Measurements from ENCODE around the gene TPST1. TPM values are rescaled to one million over a fixed set of nuclear protein-coding genes. Genes with fewer than 3 reads are reported as not detected.
A peak's percentile ranks its signal among the peaks of the same experiment; 100 is the strongest.

The TPST1 gene
- polyA plus RNA-seq, 2 donors = 4.4 to 5.9 TPM

DNA sequence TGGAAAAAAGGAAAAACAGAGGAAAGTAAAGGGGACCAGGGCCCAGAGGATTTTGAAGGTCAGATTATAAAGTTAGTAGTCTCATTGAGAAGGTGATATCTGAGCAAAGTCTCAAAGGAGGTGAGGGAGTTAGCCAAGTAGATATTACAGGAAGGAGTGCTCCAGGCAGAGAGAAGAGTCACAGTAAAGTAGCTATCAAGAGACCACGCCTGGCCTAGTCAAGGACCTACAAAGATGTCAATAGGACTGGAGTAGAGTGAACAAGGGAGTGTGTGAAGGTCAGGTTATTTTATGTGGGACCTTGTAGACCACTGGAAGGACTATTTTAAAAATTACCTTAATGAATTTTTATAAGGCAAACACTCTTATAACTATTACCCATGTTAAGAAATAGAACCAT lies 64.8 kb downstream of the TPST1 start:
- H3K27ac ChIP-seq (ENCODE audit: low read depth in 2 of 2, low read length in 1 of 2) = no peak overlapping the region
- no peak overlapping the region for H3K4me3 ChIP-seq (ENCODE audit: low read depth in 1 of 2, low read length in 2 of 2)
- 85 to 94% methylated on average over 1 of the region's 1 CpG for WGBS, 2 donors
- no peaks in the 10 kb centered on the region for H3K27me3 ChIP-seq (ENCODE audit: control insufficient read depth in 1 of 2, insufficient read depth in 2 of 2, low read length in 2 of 2)
- H3K4me1 ChIP-seq (ENCODE audit: control insufficient read depth in 2 of 2, insufficient read depth in 2 of 2, low read length in 1 of 2) = no peaks in the 10 kb centered on the region
- H3K9me3 ChIP-seq (ENCODE audit: control insufficient read depth in 2 of 2, insufficient read depth in 1 of 2, low read depth in 1 of 2, low read length in 1 of 2) = no peaks in the 10 kb centered on the region
- H3K36me3 ChIP-seq (ENCODE audit: control insufficient read depth in 2 of 2, insufficient read depth in 2 of 2, low read length in 1 of 2) = no peaks in the 10 kb centered on the region

DNA sequence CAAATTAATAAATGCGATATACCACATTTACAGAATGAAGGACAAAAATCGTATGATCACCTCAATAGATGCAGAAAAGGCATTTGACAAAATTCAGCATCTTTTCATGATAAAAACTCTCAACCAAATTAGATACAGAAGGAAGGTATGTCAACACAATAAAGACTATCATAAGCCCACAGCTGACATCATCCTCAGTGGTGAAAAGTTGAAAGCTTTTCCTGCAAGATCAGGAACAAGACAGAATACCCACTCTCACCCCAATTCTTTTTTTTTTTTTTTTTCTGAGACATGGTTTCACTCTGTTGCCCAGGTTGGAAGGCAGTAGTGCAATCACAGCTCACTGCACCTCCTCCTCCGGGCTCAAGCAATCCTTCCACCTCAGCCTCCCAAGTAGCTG lies 67.2 kb downstream of the TPST1 start:
- WGBS, 2 donors = 92 to 93% methylated on average over 3 of the region's 3 CpGs
- no peak overlapping the region for H3K27ac ChIP-seq (ENCODE audit: low read depth in 2 of 2, low read length in 1 of 2)
- H3K4me3 ChIP-seq (ENCODE audit: low read depth in 1 of 2, low read length in 2 of 2) = no peak overlapping the region
- no peaks in the 10 kb centered on the region for H3K36me3 ChIP-seq (ENCODE audit: control insufficient read depth in 2 of 2, insufficient read depth in 2 of 2, low read length in 1 of 2)
- H3K9me3 ChIP-seq (ENCODE audit: control insufficient read depth in 2 of 2, insufficient read depth in 1 of 2, low read depth in 1 of 2, low read length in 1 of 2) = no peaks in the 10 kb centered on the region
- H3K4me1 ChIP-seq (ENCODE audit: control insufficient read depth in 2 of 2, insufficient read depth in 2 of 2, low read length in 1 of 2) = no peaks in the 10 kb centered on the region
- no peaks in the 10 kb centered on the region for H3K27me3 ChIP-seq (ENCODE audit: control insufficient read depth in 1 of 2, insufficient read depth in 2 of 2, low read length in 2 of 2)

DNA sequence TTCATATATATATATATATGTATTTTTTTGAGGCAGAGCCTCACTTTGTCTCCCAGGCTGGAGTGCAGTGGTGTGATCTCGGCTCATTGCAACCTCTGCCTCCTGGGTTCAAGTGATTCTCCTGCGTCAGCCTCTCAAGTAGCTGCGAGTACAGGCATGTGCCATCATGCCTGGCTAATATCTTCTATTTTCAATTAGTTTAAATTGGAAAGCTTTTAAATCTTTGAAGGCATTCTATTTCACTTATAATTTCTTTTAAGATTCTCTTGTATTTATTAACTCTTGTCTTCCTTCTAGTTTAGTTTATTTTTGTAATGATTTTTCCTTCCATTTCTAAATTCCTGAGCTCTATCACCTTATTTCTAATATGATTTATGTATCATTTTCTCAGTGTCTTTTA lies 71.2 kb downstream of the TPST1 start:
- no peaks in the 10 kb centered on the region for H3K9me3 ChIP-seq (ENCODE audit: control insufficient read depth in 2 of 2, insufficient read depth in 1 of 2, low read depth in 1 of 2, low read length in 1 of 2)
- H3K27ac ChIP-seq (ENCODE audit: low read depth in 2 of 2, low read length in 1 of 2) = no peak overlapping the region
- no peaks in the 10 kb centered on the region for H3K4me1 ChIP-seq (ENCODE audit: control insufficient read depth in 2 of 2, insufficient read depth in 2 of 2, low read length in 1 of 2)
- H3K4me3 ChIP-seq (ENCODE audit: low read depth in 1 of 2, low read length in 2 of 2) = no peak overlapping the region
- no peaks in the 10 kb centered on the region for H3K36me3 ChIP-seq (ENCODE audit: control insufficient read depth in 2 of 2, insufficient read depth in 2 of 2, low read length in 1 of 2)
- no peaks in the 10 kb centered on the region for H3K27me3 ChIP-seq (ENCODE audit: control insufficient read depth in 1 of 2, insufficient read depth in 2 of 2, low read length in 2 of 2)
- 64 to 80% methylated on average over 3 of the region's 3 CpGs for WGBS, 2 donors

DNA sequence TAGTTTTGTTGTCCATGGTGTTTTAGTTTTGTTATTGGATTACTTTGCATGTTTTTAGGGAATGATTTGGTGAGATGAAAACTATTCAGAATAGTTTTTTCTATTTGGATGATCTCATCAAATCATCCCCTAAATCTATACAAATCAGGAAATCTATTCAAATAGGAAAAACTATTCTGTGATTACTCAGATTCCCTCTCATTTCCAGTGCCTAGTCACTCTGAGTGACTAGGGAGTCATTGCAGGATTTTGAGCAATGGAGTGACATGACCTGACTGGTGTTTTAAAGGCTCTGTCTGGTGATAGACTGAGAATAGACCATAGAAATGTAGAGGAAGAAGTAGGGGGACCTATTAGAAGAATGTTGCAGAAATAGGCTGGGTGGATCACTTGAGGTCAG lies 72.4 kb downstream of the TPST1 start:
- Histone ChIP-seq H3K4me3 (ENCODE audit: low read depth in 1 of 2, low read length in 2 of 2) (no peak overlapping the region), H3K9me3 (ENCODE audit: control insufficient read depth in 2 of 2, insufficient read depth in 1 of 2, low read depth in 1 of 2, low read length in 1 of 2) (no peaks in the 10 kb centered on the region), H3K36me3 (ENCODE audit: control insufficient read depth in 2 of 2, insufficient read depth in 2 of 2, low read length in 1 of 2) (no peaks in the 10 kb centered on the region), H3K27ac (ENCODE audit: low read depth in 2 of 2, low read length in 1 of 2) (no peak overlapping the region), H3K4me1 (ENCODE audit: control insufficient read depth in 2 of 2, insufficient read depth in 2 of 2, low read length in 1 of 2) (no peaks in the 10 kb centered on the region), H3K27me3 (ENCODE audit: control insufficient read depth in 1 of 2, insufficient read depth in 2 of 2, low read length in 2 of 2) (no peaks in the 10 kb centered on the region)

DNA sequence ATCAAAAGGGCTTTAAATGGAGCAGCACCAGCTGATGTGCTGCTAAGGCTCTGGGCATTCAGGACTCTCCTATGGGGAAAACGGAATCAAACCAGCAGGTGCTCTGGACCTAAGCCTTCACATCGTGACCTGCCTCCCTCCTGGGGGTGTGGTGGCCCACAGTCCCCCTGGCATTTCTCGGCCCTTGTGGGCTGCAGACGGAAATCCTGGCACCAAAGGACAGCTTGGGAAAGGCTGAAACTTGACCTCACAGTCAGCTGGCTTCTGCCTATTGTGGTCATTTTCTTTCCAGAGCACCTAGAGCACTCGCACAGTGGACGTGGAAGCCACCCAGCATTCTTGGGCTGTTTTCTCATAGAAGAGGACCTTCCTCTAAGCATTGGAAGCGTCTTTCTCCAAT lies 74.8 kb downstream of the TPST1 start:
- Histone ChIP-seq H3K9me3 (ENCODE audit: control insufficient read depth in 2 of 2, insufficient read depth in 1 of 2, low read depth in 1 of 2, low read length in 1 of 2) (no peaks in the 10 kb centered on the region), H3K4me3 (ENCODE audit: low read depth in 1 of 2, low read length in 2 of 2) (no peak overlapping the region), H3K27ac (ENCODE audit: low read depth in 2 of 2, low read length in 1 of 2) (no peak overlapping the region), H3K4me1 (ENCODE audit: control insufficient read depth in 2 of 2, insufficient read depth in 2 of 2, low read length in 1 of 2) (no peaks in the 10 kb centered on the region), H3K36me3 (ENCODE audit: control insufficient read depth in 2 of 2, insufficient read depth in 2 of 2, low read length in 1 of 2) (no peaks in the 10 kb centered on the region), H3K27me3 (ENCODE audit: control insufficient read depth in 1 of 2, insufficient read depth in 2 of 2, low read length in 2 of 2) (no peaks in the 10 kb centered on the region)
- WGBS, 2 donors = 91 to 95% methylated on average over 7 of the region's 7 CpGs

DNA sequence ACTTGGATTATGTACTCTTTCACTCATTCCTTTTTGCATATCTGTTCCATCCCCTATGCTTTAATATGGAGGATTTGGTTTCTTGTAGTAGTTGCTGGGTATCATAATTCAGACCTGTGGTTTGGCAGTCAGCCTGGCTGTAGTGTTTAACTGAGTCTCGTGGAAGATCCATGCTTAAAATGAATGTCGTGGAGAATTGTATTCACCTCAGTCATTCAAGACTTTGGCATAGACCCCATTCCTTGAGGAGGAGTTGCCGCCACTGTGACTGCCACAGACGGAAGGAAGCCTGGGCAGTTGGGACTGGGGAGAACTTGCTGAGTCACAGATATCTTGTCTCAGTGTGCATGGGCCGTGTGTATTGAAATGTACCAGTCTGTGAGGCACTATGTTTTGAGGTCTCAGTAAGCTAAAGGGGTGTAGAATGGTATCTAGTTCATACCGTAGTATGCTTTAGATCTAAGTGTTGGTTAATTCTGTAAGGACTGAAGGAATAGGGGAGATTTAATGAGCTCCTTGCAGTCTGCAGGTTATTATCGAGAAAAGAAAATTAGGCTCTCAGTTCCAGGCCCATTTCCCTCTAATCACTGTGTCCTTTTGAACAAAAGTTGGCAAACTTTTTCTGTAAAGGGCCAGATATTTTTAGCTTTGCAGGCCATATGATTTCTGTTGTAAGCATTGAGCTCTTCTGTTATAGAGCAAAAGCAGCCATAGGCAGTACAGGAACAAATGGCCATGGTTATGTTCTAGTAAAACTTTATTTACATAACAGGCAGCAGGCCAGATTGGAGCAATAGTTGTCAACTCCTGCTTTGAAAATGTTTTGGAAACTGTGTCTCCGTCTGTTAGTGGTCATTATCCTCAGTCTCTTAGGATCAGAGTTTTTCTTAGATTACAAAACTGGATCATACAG lies 76.8 kb downstream of the TPST1 start:
- no peaks in the 10 kb centered on the region for H3K9me3 ChIP-seq (ENCODE audit: control insufficient read depth in 2 of 2, insufficient read depth in 1 of 2, low read depth in 1 of 2, low read length in 1 of 2)
- H3K27me3 ChIP-seq (ENCODE audit: control insufficient read depth in 1 of 2, insufficient read depth in 2 of 2, low read length in 2 of 2) = no peaks in the 10 kb centered on the region
- H3K36me3 ChIP-seq (ENCODE audit: control insufficient read depth in 2 of 2, insufficient read depth in 2 of 2, low read length in 1 of 2) = no peaks in the 10 kb centered on the region
- 40 to 61% methylated on average over 8 of the region's 8 CpGs for WGBS, 2 donors
- no peaks in the 10 kb centered on the region for H3K4me1 ChIP-seq (ENCODE audit: control insufficient read depth in 2 of 2, insufficient read depth in 2 of 2, low read length in 1 of 2)
- peak overlapping the region; percentile 1 to 38 for H3K27ac ChIP-seq (ENCODE audit: low read depth in 2 of 2, low read length in 1 of 2)
- no peak overlapping the region for H3K4me3 ChIP-seq (ENCODE audit: low read depth in 1 of 2, low read length in 2 of 2)

DNA sequence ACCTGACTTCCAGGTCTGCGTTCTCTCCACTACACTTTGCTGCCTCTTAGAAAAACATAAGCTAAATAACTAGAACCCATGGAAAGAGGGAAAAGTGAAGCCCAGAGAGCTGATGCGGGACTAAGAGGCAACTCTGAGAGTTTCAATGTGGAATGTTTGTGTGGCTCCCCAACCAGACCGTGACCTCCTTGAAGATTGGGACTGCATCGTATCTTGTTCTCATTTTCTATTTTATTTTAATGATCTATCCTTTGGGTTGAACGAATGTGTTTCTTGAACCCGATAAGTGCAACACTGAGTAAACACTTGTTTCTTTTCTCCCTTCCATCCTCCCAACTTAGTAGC lies 77.4 kb downstream of the TPST1 start:
- Histone ChIP-seq H3K4me3 (ENCODE audit: low read depth in 1 of 2, low read length in 2 of 2) (no peak overlapping the region), H3K4me1 (ENCODE audit: control insufficient read depth in 2 of 2, insufficient read depth in 2 of 2, low read length in 1 of 2) (no peaks in the 10 kb centered on the region), H3K27ac (ENCODE audit: low read depth in 2 of 2, low read length in 1 of 2) (no peak overlapping the region), H3K36me3 (ENCODE audit: control insufficient read depth in 2 of 2, insufficient read depth in 2 of 2, low read length in 1 of 2) (no peaks in the 10 kb centered on the region), H3K27me3 (ENCODE audit: control insufficient read depth in 1 of 2, insufficient read depth in 2 of 2, low read length in 2 of 2) (no peaks in the 10 kb centered on the region), H3K9me3 (ENCODE audit: control insufficient read depth in 2 of 2, insufficient read depth in 1 of 2, low read depth in 1 of 2, low read length in 1 of 2) (no peaks in the 10 kb centered on the region)
- 73 to 82% methylated on average over 6 of the region's 6 CpGs for WGBS, 2 donors

DNA sequence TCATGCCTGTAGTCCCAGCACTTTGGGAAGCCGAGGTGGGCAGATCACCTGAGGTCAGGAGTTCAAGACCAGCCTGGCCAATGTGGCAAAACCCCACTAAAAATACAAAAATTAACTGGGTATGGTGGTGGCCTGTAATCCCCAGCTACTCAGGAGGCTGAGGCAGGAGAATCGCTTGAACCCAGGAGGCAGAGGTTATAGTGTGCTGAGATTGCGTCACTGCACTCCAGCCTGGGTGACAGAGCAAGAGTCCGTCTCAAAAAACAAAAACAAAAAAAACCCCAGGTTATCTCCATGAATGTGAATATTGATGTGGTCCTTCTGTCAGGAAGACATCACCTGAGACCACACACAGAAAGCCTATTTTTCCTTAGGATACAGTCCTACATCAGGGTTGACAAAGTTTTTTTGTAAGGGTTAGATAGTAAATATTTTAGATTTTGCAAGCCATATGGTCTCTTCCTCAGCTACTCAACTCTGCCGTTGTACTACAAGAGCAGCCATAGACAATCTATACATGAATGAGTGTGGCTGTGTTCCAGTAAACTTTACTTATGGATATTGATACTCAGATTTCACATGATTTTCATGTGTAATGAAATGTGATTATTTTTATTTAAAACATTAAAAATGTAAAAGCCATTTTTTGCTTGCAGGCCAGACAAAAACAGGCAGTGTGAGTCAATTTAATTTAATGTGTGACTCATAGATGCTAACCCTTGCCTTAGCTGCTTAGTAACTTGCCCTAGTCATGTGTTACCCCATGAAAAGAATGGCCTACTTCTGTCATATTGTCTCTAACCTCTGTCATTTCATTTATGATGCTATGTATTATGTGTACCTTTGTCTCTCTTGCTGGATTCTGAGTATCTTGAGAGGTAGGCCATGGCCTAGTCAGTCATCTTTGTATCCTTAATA lies 78.1 kb downstream of the TPST1 start:
- Histone ChIP-seq H3K4me3 (ENCODE audit: low read depth in 1 of 2, low read length in 2 of 2) (no peak overlapping the region), H3K27ac (ENCODE audit: low read depth in 2 of 2, low read length in 1 of 2) (peak overlapping the region; percentile 26 to 59), H3K36me3 (ENCODE audit: control insufficient read depth in 2 of 2, insufficient read depth in 2 of 2, low read length in 1 of 2) (no peaks in the 10 kb centered on the region), H3K27me3 (ENCODE audit: control insufficient read depth in 1 of 2, insufficient read depth in 2 of 2, low read length in 2 of 2) (no peaks in the 10 kb centered on the region), H3K9me3 (ENCODE audit: control insufficient read depth in 2 of 2, insufficient read depth in 1 of 2, low read depth in 1 of 2, low read length in 1 of 2) (no peaks in the 10 kb centered on the region), H3K4me1 (ENCODE audit: control insufficient read depth in 2 of 2, insufficient read depth in 2 of 2, low read length in 1 of 2) (no peaks in the 10 kb centered on the region)
- WGBS, 2 donors = 82 to 85% methylated on average over 5 of the region's 5 CpGs

DNA sequence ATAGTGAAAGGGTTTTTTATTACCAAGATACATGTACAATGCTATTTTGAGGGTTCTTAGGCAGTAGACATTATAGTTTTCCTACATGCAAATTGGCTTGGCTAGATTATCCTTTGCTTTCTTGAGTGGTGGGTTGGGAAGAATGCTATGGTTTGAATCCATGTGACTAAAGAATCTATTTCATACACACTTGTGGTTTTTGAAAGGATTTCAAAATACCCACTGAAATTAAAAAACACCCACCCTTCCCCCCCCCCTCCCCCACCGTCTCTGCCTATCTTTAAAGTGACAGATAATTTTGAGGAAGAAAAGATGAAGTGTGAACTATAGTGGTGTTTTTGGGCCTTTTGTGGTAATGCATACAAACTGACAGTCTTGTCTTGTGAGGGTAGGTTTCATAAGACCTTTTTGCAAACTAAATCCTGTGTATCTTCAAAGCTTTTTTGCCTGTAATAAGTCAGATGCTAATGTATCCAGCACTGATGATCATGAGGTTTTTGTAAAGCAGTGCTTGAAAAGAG lies 90.9 kb downstream of the TPST1 start:
- Histone ChIP-seq H3K4me3 (ENCODE audit: low read depth in 1 of 2, low read length in 2 of 2) (no peak overlapping the region), H3K27me3 (ENCODE audit: control insufficient read depth in 1 of 2, insufficient read depth in 2 of 2, low read length in 2 of 2) (no peaks in the 10 kb centered on the region), H3K36me3 (ENCODE audit: control insufficient read depth in 2 of 2, insufficient read depth in 2 of 2, low read length in 1 of 2) (no peaks in the 10 kb centered on the region), H3K9me3 (ENCODE audit: control insufficient read depth in 2 of 2, insufficient read depth in 1 of 2, low read depth in 1 of 2, low read length in 1 of 2) (no peaks in the 10 kb centered on the region), H3K27ac (ENCODE audit: low read depth in 2 of 2, low read length in 1 of 2) (no peak overlapping the region), H3K4me1 (ENCODE audit: control insufficient read depth in 2 of 2, insufficient read depth in 2 of 2, low read length in 1 of 2) (no peaks in the 10 kb centered on the region)
- 62 to 77% methylated on average over 1 of the region's 1 CpG for WGBS, 2 donors

Measured in esophagus (tissue), 2 donors.